HG03135 (cell line): ENCODE results near the gene DCD.

Experiments
- ATAC-seq: cut with Tn5 transposase; IDR thresholded peaks from one replicate; pipeline ENCODE4 v1.9.1; 2021; ENCODE audit warnings: mild to moderate bottlenecking, moderate library complexity; ENCODE audit not compliant: unreplicated experiment

DCD gene

GRCh38 chr12:54608769-54609168 is 39.4 kb downstream of the DCD start:
- no peak for ATAC-seq

- ATAC-seq, result no peak
Measured at GRCh38 chr12:54608156-54608555, 40.0 kb downstream of the DCD start.

GRCh38 chr12:54606556-54606955 is 41.6 kb downstream of the DCD start:
- no peak for ATAC-seq

GRCh38 chr12:54605138-54605970 is 42.8 kb downstream of the DCD start:
- ATAC-seq, result no peak

GRCh38 chr12:54604436-54604835 is 43.7 kb downstream of the DCD start:
- ATAC-seq, result no peak

- ATAC-seq, result no peak
Measured at GRCh38 chr12:54603872-54604271, 44.3 kb downstream of the DCD start.

- peak; percentile 65 for ATAC-seq
Measured at GRCh38 chr12:54603173-54603814, 44.9 kb downstream of the DCD start.

GRCh38 chr12:54602661-54603060 is 45.5 kb downstream of the DCD start:
- no peak for ATAC-seq

GRCh38 chr12:54601841-54602240 is 46.3 kb downstream of the DCD start:
- no peak for ATAC-seq

- ATAC-seq, result no peak
Measured at GRCh38 chr12:54598970-54599369, 49.2 kb downstream of the DCD start.

GRCh38 chr12:54596526-54596946 is 51.6 kb downstream of the DCD start:
- no peak for ATAC-seq

- ATAC-seq, result no peak
Measured at GRCh38 chr12:54595471-54595870, 52.7 kb downstream of the DCD start.
